HG03354 (cell line): ENCODE results near the gene OTUB2.

Experiments used
- ATAC-seq: cut with Tn5 transposase; IDR thresholded peaks from one replicate; pipeline ENCODE4 v1.9.1; 2021; ENCODE audit warnings: mild to moderate bottlenecking; ENCODE audit not compliant: unreplicated experiment, poor library complexity, severe bottlenecking

Gene OTUB2

GRCh38 chr14:94036313-94037167 lies 10.4 kb downstream of the OTUB2 start:
- peak; percentile 92 for ATAC-seq

GRCh38 chr14:94037954-94038353 lies 11.8 kb downstream of the OTUB2 start:
- no peak for ATAC-seq

GRCh38 chr14:94038510-94038909 lies 12.4 kb downstream of the OTUB2 start:
- ATAC-seq, result no peak

- no peak for ATAC-seq
Measured at GRCh38 chr14:94038921-94039629, 12.9 kb downstream of the OTUB2 start.

GRCh38 chr14:94040247-94040646 lies 14.1 kb downstream of the OTUB2 start:
- ATAC-seq, result no peak

- ATAC-seq, result no peak
Measured at GRCh38 chr14:94040796-94041195, 14.7 kb downstream of the OTUB2 start.

- no peak for ATAC-seq
Measured at GRCh38 chr14:94041551-94042346, 15.6 kb downstream of the OTUB2 start.

- no peak for ATAC-seq
Measured at GRCh38 chr14:94042433-94043091, 16.4 kb downstream of the OTUB2 start.

- ATAC-seq, result no peak
Measured at GRCh38 chr14:94043111-94043755, 17.1 kb downstream of the OTUB2 start.

GRCh38 chr14:94043756-94044475 lies 17.8 kb downstream of the OTUB2 start:
- no peak for ATAC-seq

- no peak for ATAC-seq
Measured at GRCh38 chr14:94044476-94045091, 18.4 kb downstream of the OTUB2 start.

GRCh38 chr14:94045101-94045500 lies 19.0 kb downstream of the OTUB2 start:
- no peak for ATAC-seq

GRCh38 chr14:94045563-94046345 lies 19.6 kb downstream of the OTUB2 start:
- no peak for ATAC-seq

- ATAC-seq, result no peak
Measured at GRCh38 chr14:94046696-94047250, 20.6 kb downstream of the OTUB2 start.

- ATAC-seq, result no peak
Measured at GRCh38 chr14:94047581-94047980, 21.4 kb downstream of the OTUB2 start.

GRCh38 chr14:94048691-94049624 lies 22.8 kb downstream of the OTUB2 start:
- no peak for ATAC-seq
